CD4-positive, alpha-beta T cell (primary cell): ENCODE results near the gene TRIM77. TPM values are rescaled to one million over a fixed set of nuclear protein-coding genes. Genes with fewer than 3 reads are reported as not detected.
"Not testable (repeated sequence)": the region's sequence is repeated elsewhere in the genome, so short reads cannot be mapped to it uniquely, and the experiment has no call there.

Experiments used
- ATAC-seq: fragments of 200-7000 bp; cut with Tn5 transposase; one replicate; pipeline ENCODE4 v1.10.0; 2022; ENCODE audit warnings: mild to moderate bottlenecking; ENCODE audit not compliant: poor library complexity
- CTCF ChIA-PET: fragments of 350-600 bp; sonication (Branson Sonifier 250); formaldehyde crosslinking; loops from one replicate; lab custom pipeline; 2021; ENCODE audit warnings: antibody characterized with exemption, inconsistent platforms; lab: Charles Lee
- POLR2A ChIA-PET: fragments of 350-600 bp; sonication (Branson Sonifier 250); formaldehyde crosslinking; loops from one replicate; lab custom pipeline; 2021; ENCODE audit warnings: antibody characterized with exemption, inconsistent platforms; lab: Charles Lee
- DNase-seq, 14 experiments: peaks; one replicate each; pipeline ENCODE4 v3.0.0-alpha.2; 2013 to 2020; ENCODE audit warnings: mixed read lengths in 2 of 14
- H3K27ac ChIP-seq, 2 donors: one replicate each; pipeline versions ENCODE4 v1.5.1 to v1.7.0; 2013; ENCODE audit warnings: low read length in 2 of 2, low read depth in 1 of 2, mild to moderate bottlenecking in 1 of 2
- H3K27me3 ChIP-seq, 2 experiments: 1 replicate in 1 of 2; 2 replicates in 1 of 2; pipeline versions ENCODE4 v1.6.1 to v1.7.0; 2013; ENCODE audit warnings: low read length in 2 of 2, control low read depth in 1 of 2, mild to moderate bottlenecking in 1 of 2, moderate library complexity in 1 of 2; ENCODE audit not compliant: insufficient read depth in 2 of 2, control insufficient read depth in 1 of 2
- H3K36me3 ChIP-seq: one replicate; pipeline ENCODE4 v1.6.1; 2013; ENCODE audit warnings: low read length, control low read depth; ENCODE audit not compliant: insufficient read depth
- H3K4me1 ChIP-seq: one replicate; pipeline ENCODE4 v1.6.1; 2013; ENCODE audit warnings: low read length, control low read depth; ENCODE audit not compliant: insufficient read depth
- H3K4me3 ChIP-seq: one replicate; pipeline ENCODE4 v1.5.1; 2013; ENCODE audit warnings: mild to moderate bottlenecking, low read length, moderate library complexity
- H3K9me3 ChIP-seq, 2 experiments: 1 replicate in 1 of 2; 2 replicates in 1 of 2; pipeline versions ENCODE4 v1.6.1 to v1.7.0; 2013; ENCODE audit warnings: low read length in 2 of 2, mild to moderate bottlenecking in 2 of 2, control low read depth in 1 of 2, moderate library complexity in 1 of 2; ENCODE audit not compliant: control insufficient read depth in 1 of 2, insufficient read depth in 1 of 2
- H3K27ac Mint-ChIP-seq: one replicate; pipeline ENCODE4 v1.8.0; 2020; ENCODE audit warnings: mixed read lengths
- H3K27me3 Mint-ChIP-seq: one replicate; pipeline ENCODE4 v1.8.0; 2021; ENCODE audit warnings: mixed read lengths
- H3K36me3 Mint-ChIP-seq: one replicate; pipeline ENCODE4 v1.8.0; 2021; ENCODE audit warnings: low read depth, mixed read lengths
- H3K4me1 Mint-ChIP-seq: one replicate; pipeline ENCODE4 v1.8.0; 2021; ENCODE audit warnings: low read depth, mixed read lengths
- H3K4me3 Mint-ChIP-seq: one replicate; pipeline ENCODE4 v1.8.0; 2020; ENCODE audit warnings: mild to moderate bottlenecking, mixed read lengths
- H3K9me3 Mint-ChIP-seq: one replicate; pipeline ENCODE4 v1.8.0; 2020; ENCODE audit warnings: mixed read lengths
- CTCF ChIP-seq: fragments of 200-600 bp; IDR thresholded peaks from one replicate; pipeline ENCODE4 v1.8.0; 2022; ENCODE audit warnings: antibody characterized with exemption, mild to moderate bottlenecking
- intact Hi-C, 2 experiments: fragments of 100-400 bp; cut with DNase I in 1 of 2; cut with micrococcal nuclease in 1 of 2; formaldehyde crosslinking; loops; one replicate each; pipeline versions ENCODE4 v1.15.1 to v1.9.0; 2023 to 2025; cut with DNase I, micrococcal nuclease
- total RNA-seq, 174 experiments: library from RNA in 2 of 174; stranded (reverse) in 2 of 174; gene quantifications; one replicate each; pipeline ENCODE4 v1.2.3 and lab custom pipeline; 2021 to 2026

The TRIM77 gene
- total RNA-seq, 2 experiments from 2014 or later, result not detected

DNA sequence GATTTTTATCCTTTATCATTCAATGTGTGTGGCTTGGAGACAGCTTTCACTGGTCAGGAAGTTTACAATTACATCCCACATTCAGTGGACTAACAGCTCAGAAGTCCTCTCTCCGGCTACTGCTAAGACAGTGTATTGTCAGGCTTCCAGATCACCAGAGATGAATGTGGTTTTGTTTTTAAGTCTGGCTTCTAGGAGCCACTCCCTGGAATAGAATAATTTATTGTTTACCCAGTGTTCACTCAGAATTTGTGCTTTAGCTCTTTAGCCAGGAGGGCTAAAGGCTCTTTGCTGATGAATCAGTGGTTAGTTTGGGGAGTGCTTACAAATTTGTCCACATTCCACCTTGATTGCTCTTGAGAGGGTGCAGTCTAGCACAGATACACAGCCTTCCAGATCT is 26.5 kb downstream of the TRIM77 start:
- no peaks in the 10 kb centered on the region for H3K36me3 ChIP-seq
- Mint-ChIP-seq H3K4me1 (no peaks in the 10 kb centered on the region), H3K4me3 (no peak overlapping the region), H3K27me3 (no peaks in the 10 kb centered on the region), H3K36me3 (no peaks in the 10 kb centered on the region), H3K27ac (no peak overlapping the region), H3K9me3 (no peaks in the 10 kb centered on the region)
- DNase-seq, result no peak
- H3K4me3 ChIP-seq, result no peak overlapping the region
- no peaks in the 10 kb centered on the region for H3K9me3 ChIP-seq
- POLR2A ChIA-PET, result no interaction called here
- TF ChIP-seq CTCF, result no peak
- no peaks in the 10 kb centered on the region for H3K4me1 ChIP-seq
- intact Hi-C loops, result no loop called here
- CTCF ChIA-PET, result no interaction called here
- no peak overlapping the region for H3K27ac ChIP-seq
- no peak for ATAC-seq
- no peaks in the 10 kb centered on the region for H3K27me3 ChIP-seq

DNA sequence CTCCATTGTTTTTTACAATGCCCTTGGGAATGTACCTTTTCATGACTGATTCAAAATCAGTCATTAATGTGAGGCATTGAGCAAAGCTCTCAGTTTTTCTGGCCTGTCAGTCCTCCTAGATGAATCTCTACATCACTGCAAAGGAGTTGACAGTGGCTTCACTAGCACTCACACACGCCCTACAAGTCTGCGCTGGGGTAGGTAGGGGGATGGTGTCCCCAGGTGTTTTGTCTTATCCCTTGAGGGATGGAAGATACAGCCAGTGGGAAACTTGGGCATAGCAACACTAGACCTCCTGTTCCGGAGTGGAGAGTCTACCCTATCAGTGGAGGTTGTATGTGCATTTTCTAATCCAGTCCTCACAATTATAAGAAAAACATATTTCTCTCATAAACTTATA is 27.0 kb downstream of the TRIM77 start:
- CTCF ChIA-PET, result no interaction called here

DNA sequence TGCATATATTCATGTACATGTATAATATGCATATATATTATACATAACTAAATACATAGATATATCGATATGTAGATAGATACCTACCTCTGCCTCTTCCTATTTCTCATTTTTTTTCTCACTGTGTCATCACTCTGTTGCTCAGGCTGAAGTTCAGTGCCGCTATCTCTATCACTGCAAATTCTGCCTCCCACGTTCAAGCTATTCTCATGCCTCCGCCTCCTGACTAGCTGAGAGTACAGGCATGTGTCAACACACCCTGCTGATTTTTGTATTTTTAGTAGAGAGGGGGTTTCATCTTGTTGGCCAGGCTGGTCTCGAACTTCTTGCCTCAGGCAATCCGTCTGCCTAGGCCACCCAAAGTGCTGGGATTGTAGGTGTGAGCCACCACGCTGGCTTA is 31.3 kb downstream of the TRIM77 start:
- H3K4me1 ChIP-seq, ATAC-seq, POLR2A ChIA-PET, H3K27ac Mint-ChIP-seq, CTCF ChIA-PET, intact Hi-C loops, H3K4me1 Mint-ChIP-seq, H3K9me3 ChIP-seq, DNase-seq, H3K36me3 Mint-ChIP-seq, H3K27ac ChIP-seq, H3K4me3 Mint-ChIP-seq, H3K4me3 ChIP-seq, H3K27me3 ChIP-seq, H3K27me3 Mint-ChIP-seq, H3K36me3 ChIP-seq, H3K9me3 Mint-ChIP-seq: not testable (repeated sequence)

More for the DNA sequence above, 27.0 kb downstream of the TRIM77 start:
- Mint-ChIP-seq H3K27me3 (no peaks in the 10 kb centered on the region), H3K36me3 (no peaks in the 10 kb centered on the region), H3K4me1 (no peaks in the 10 kb centered on the region), H3K9me3 (no peaks in the 10 kb centered on the region), H3K27ac (no peak overlapping the region), H3K4me3 (no peak overlapping the region)
- H3K4me1 ChIP-seq, result no peaks in the 10 kb centered on the region
- no peak overlapping the region for H3K27ac ChIP-seq
- ATAC-seq (no peak), DNase-seq (no peak)
- intact Hi-C loops, result no loop called here
- H3K27me3 ChIP-seq, result no peaks in the 10 kb centered on the region
- POLR2A ChIA-PET, result no interaction called here
- no peak overlapping the region for H3K4me3 ChIP-seq
- no peaks in the 10 kb centered on the region for H3K9me3 ChIP-seq
- TF ChIP-seq CTCF, result no peak
- no peaks in the 10 kb centered on the region for H3K36me3 ChIP-seq

DNA sequence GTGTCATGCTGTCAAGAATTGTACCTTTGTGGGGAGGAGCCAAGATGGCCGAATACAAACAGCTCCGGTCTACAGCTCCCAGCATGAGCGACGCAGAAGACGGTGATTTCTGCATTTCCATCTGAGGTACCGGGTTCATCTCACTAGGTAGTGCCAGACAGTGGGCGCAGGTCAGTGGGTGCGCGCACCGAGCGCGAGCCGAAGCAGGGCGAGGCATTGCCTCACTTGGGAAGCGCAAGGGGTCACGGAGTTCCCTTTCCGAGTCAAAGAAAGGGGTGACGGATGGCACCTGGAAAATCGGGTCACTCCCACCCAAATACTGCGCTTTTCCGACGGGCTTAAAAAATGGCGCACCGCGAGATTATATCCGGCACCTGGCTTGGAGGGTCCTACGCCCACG is 34.1 kb downstream of the TRIM77 start:
- CTCF ChIA-PET, POLR2A ChIA-PET, H3K9me3 ChIP-seq, H3K27ac Mint-ChIP-seq, H3K36me3 Mint-ChIP-seq, ATAC-seq, H3K27ac ChIP-seq, H3K4me1 Mint-ChIP-seq, intact Hi-C loops, H3K27me3 Mint-ChIP-seq, DNase-seq, H3K4me1 ChIP-seq, H3K4me3 Mint-ChIP-seq, H3K27me3 ChIP-seq, H3K9me3 Mint-ChIP-seq, H3K36me3 ChIP-seq, H3K4me3 ChIP-seq: not testable (repeated sequence)

DNA sequence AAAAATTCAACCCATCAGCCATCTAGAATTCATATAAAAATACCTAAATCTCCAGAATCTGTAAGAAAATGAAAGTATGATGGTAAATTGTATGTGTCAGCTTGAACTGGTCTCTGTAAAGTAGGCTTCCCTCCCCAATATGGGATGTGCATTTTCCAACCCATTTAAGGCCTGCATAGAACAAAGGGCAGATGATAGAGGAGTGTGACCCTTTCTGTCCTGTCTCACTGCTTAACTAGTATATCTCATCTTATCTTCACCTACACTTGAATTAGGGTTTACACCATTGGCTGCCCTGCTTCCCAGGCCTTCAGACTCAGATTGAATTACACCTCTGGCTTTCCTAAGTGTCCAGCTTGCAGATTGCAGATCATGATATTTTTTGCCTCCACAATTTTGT is 40.7 kb downstream of the TRIM77 start:
- not testable (repeated sequence) for ATAC-seq

More for the DNA sequence above, 40.7 kb downstream of the TRIM77 start:
- H3K4me3 ChIP-seq, POLR2A ChIA-PET, H3K4me3 Mint-ChIP-seq, H3K9me3 Mint-ChIP-seq, H3K27ac Mint-ChIP-seq, H3K27me3 ChIP-seq, DNase-seq, H3K4me1 Mint-ChIP-seq, H3K27ac ChIP-seq, H3K36me3 Mint-ChIP-seq, H3K4me1 ChIP-seq, CTCF ChIA-PET, H3K27me3 Mint-ChIP-seq, H3K36me3 ChIP-seq, H3K9me3 ChIP-seq, intact Hi-C loops: not testable (repeated sequence)
